H1 (cell line): ENCODE results near the gene AGPS. TPM values are rescaled to one million over a fixed set of nuclear protein-coding genes. Genes with fewer than 3 reads are reported as not detected.

Experiments used
- CTCF ChIA-PET: fragments of 300-600 bp; sonication (Branson Sonifier 250); formaldehyde crosslinking; loops from one replicate; lab custom pipeline; 2021; ENCODE audit not compliant: partially characterized antibody; lab: Charles Lee
- POLR2A ChIA-PET: fragments of 300-600 bp; sonication (Branson Sonifier 250); formaldehyde crosslinking; loops from one replicate; lab custom pipeline; 2021; ENCODE audit warnings: inconsistent platforms; ENCODE audit not compliant: partially characterized antibody; lab: Charles Lee
- DNase-seq, 2 experiments: peaks; one replicate each; pipeline versions ENCODE4 v3.0.0 to v3.0.0-alpha.2; 2010 to 2022; ENCODE audit warnings: low spot score in 2 of 2, low read depth in 1 of 2, mixed read lengths in 1 of 2
- FAIRE-seq: peaks from 2 replicates; lab custom pipeline; 2011; peaks lifted over from hg19 to GRCh38; lab: Jason Lieb, UNC
- H2AFZ ChIP-seq: 2 replicates; pipeline ENCODE4 v1.8.1; 2012; ENCODE audit warnings: low read length, inconsistent platforms
- H2AK5ac ChIP-seq: 2 replicates; pipeline ENCODE4 v1.6.1; 2013; ENCODE audit warnings: low read depth, low read length
- H2BK120ac ChIP-seq: replicated peaks from 2 replicates; pipeline ENCODE3; 2013; ENCODE audit warnings: low read depth, low read length, inconsistent platforms
- H2BK12ac ChIP-seq: 2 replicates; pipeline ENCODE4 v1.6.1; 2013; ENCODE audit warnings: low read depth, low read length
- H2BK15ac ChIP-seq: 2 replicates; pipeline ENCODE4 v1.6.1; 2013; ENCODE audit warnings: low read length
- H2BK20ac ChIP-seq: 2 replicates; pipeline ENCODE4 v1.6.1; 2013; ENCODE audit warnings: low read length
- H2BK5ac ChIP-seq: 2 replicates; pipeline ENCODE4 v1.6.1; 2013; ENCODE audit warnings: low read depth, low read length
- H3K14ac ChIP-seq: 2 replicates; pipeline ENCODE4 v1.6.1; 2013; ENCODE audit warnings: inconsistent platforms; ENCODE audit not compliant: insufficient read length
- H3K18ac ChIP-seq: 2 replicates; pipeline ENCODE4 v1.6.1; 2013; ENCODE audit warnings: low read length; ENCODE audit errors: extremely low read depth
- H3K23ac ChIP-seq: 2 replicates; pipeline ENCODE4 v1.6.1; 2013; ENCODE audit warnings: inconsistent platforms; ENCODE audit not compliant: insufficient read length
- H3K23me2 ChIP-seq: 2 replicates; pipeline ENCODE4 v1.6.1; 2013; ENCODE audit warnings: low read depth, low read length
- H3K27ac ChIP-seq: 2 replicates; pipeline ENCODE4 v1.6.1; 2011; ENCODE audit warnings: low read depth, low read length, inconsistent platforms
- H3K27me3 ChIP-seq, 4 experiments: replicated peaks in 1 of 4; 1 replicate in 1 of 4; 2 replicates in 3 of 4; pipeline versions ENCODE4 v1.6.1 to v1.8.1; 2011 to 2013; ENCODE audit warnings: low read length in 3 of 4, mild to moderate bottlenecking in 3 of 4, inconsistent platforms in 2 of 4, mixed read lengths in 2 of 4, moderate library complexity in 1 of 4; ENCODE audit not compliant: control insufficient read depth in 3 of 4, insufficient read depth in 3 of 4; ENCODE audit errors: extremely low read depth in 1 of 4
- H3K36me3 ChIP-seq, 4 experiments: 2 replicates each; pipeline versions ENCODE4 v1.6.1 to v1.8.1; 2011 to 2013; ENCODE audit warnings: mild to moderate bottlenecking in 4 of 4, low read length in 3 of 4, moderate library complexity in 2 of 4, control low read depth in 1 of 4, inconsistent platforms in 1 of 4; ENCODE audit not compliant: insufficient read depth in 4 of 4, control insufficient read depth in 2 of 4
- H3K4ac ChIP-seq: replicated peaks from 2 replicates; pipeline ENCODE3; 2013; ENCODE audit warnings: low read length, low read depth, mixed read lengths, inconsistent platforms; ENCODE audit not compliant: insufficient read length
- H3K4me1 ChIP-seq, 4 experiments: replicated peaks in 1 of 4; 1 replicate in 1 of 4; 2 replicates in 3 of 4; pipeline versions ENCODE4 v1.6.1 to v1.8.1; 2011 to 2013; ENCODE audit warnings: low read length in 3 of 4, inconsistent platforms in 2 of 4, mixed read lengths in 1 of 4; ENCODE audit not compliant: insufficient read depth in 4 of 4, control insufficient read depth in 3 of 4
- H3K4me2 ChIP-seq, 2 experiments: 2 replicates each; pipeline versions ENCODE4 v1.6.1 to v1.8.1; 2011 to 2013; ENCODE audit warnings: low read depth in 2 of 2, low read length in 2 of 2, control low read depth in 1 of 2, inconsistent platforms in 1 of 2, mild to moderate bottlenecking in 1 of 2; ENCODE audit not compliant: insufficient read depth in 1 of 2
- H3K4me3 ChIP-seq, 4 experiments: fragments of 200-600, 300-600 bp in 1 of 4; sonication (generic), shearing (Covaris generic), sonication (Bioruptor Twin) in 1 of 4; 2 replicates each; pipeline versions ENCODE4 v1.5.1 to v1.8.1; 2011 to 2016; ENCODE audit warnings: low read length in 4 of 4, low read depth in 3 of 4, control low read depth in 2 of 4, inconsistent platforms in 2 of 4, mild to moderate bottlenecking in 2 of 4, mixed read lengths in 1 of 4, moderate library complexity in 1 of 4; ENCODE audit not compliant: insufficient read depth in 2 of 4; ENCODE audit errors: extremely low read depth in 1 of 4
- H3K56ac ChIP-seq: replicated peaks from 2 replicates; pipeline ENCODE3; 2013; ENCODE audit warnings: low read depth, mild to moderate bottlenecking, mixed read lengths, low read length, inconsistent platforms; ENCODE audit not compliant: insufficient read length
- H3K79me1 ChIP-seq: 2 replicates; pipeline ENCODE4 v1.6.1; 2013; ENCODE audit warnings: low read depth, low read length, control low read depth
- H3K79me2 ChIP-seq, 2 experiments: 2 replicates each; pipeline versions ENCODE4 v1.6.1 to v1.8.1; 2012 to 2013; ENCODE audit warnings: low read length in 2 of 2, mild to moderate bottlenecking in 2 of 2, inconsistent platforms in 1 of 2; ENCODE audit not compliant: insufficient read depth in 2 of 2, control insufficient read depth in 1 of 2
- H3K9ac ChIP-seq, 4 experiments: replicated peaks in 1 of 4; 1 replicate in 1 of 4; 2 replicates in 3 of 4; pipeline versions ENCODE4 v1.6.1 to v1.8.1; 2011 to 2013; ENCODE audit warnings: low read depth in 3 of 4, low read length in 3 of 4, control low read depth in 2 of 4, mild to moderate bottlenecking in 2 of 4, moderate library complexity in 2 of 4, inconsistent platforms in 1 of 4; ENCODE audit errors: extremely low read depth in 1 of 4
- H3K9me3 ChIP-seq, 2 experiments: 2 replicates each; pipeline versions ENCODE4 v1.6.1 to v1.8.1; 2012 to 2013; ENCODE audit warnings: mild to moderate bottlenecking in 2 of 2, moderate library complexity in 2 of 2, control low read depth in 1 of 2, inconsistent platforms in 1 of 2, low read depth in 1 of 2, low read length in 1 of 2, mixed read lengths in 1 of 2; ENCODE audit not compliant: insufficient read depth in 2 of 2
- H4K20me1 ChIP-seq, 2 experiments: replicated peaks in 1 of 2; 2 replicates each; pipeline versions ENCODE3 to v1.8.1; 2011 to 2013; ENCODE audit warnings: inconsistent platforms in 2 of 2, low read length in 2 of 2, mild to moderate bottlenecking in 1 of 2; ENCODE audit not compliant: insufficient read depth in 2 of 2, control insufficient read depth in 1 of 2
- H4K5ac ChIP-seq: 2 replicates; pipeline ENCODE4 v1.6.1; 2013; ENCODE audit warnings: low read length, low read depth, mixed read lengths, inconsistent platforms; ENCODE audit not compliant: insufficient read length
- H4K8ac ChIP-seq: 2 replicates; pipeline ENCODE4 v1.8.0; 2013; ENCODE audit warnings: mild to moderate bottlenecking, moderate library complexity, low read length, inconsistent platforms; ENCODE audit not compliant: insufficient read depth; ENCODE audit errors: extremely low read depth
- H4K91ac ChIP-seq: replicated peaks from 2 replicates; pipeline ENCODE3; 2013; ENCODE audit warnings: low read length, mixed read lengths, inconsistent platforms; ENCODE audit not compliant: insufficient read length
- CBX5 ChIP-seq: fragments of 300-800, 300-1000 bp; sonication (generic); IDR thresholded peaks from 2 replicates; pipeline ENCODE4 v1.7.1; 2016; ENCODE audit warnings: antibody characterized with exemption, low read length, low read depth
- CBX8 ChIP-seq: fragments of 300-800, 300-1000 bp; sonication (generic); IDR thresholded peaks from 2 replicates; pipeline ENCODE4 v1.7.1; 2016; ENCODE audit warnings: low read depth, low read length, borderline replicate concordance
- EP300 ChIP-seq, 2 experiments: IDR thresholded peaks; 1 replicate in 1 of 2; 2 replicates in 1 of 2; pipeline ENCODE4 v1.6.1; 2011 to 2012; ENCODE audit warnings: low read depth in 2 of 2, low read length in 2 of 2, mild to moderate bottlenecking in 2 of 2, borderline replicate concordance in 1 of 2, inconsistent platforms in 1 of 2, moderate library complexity in 1 of 2
- FOSL1 ChIP-seq: IDR thresholded peaks from 2 replicates; pipeline ENCODE4 v1.6.1; 2011; ENCODE audit warnings: mild to moderate bottlenecking, low read depth, low read length, moderate library complexity; ENCODE audit not compliant: insufficient read depth
- HDAC2 ChIP-seq, 2 experiments: fragments of 300-600 bp in 1 of 2; sonication (generic) in 1 of 2; IDR thresholded peaks; 2 replicates each; pipeline ENCODE4 v1.6.1; 2011 to 2012; ENCODE audit warnings: low read depth in 2 of 2, low read length in 2 of 2, mild to moderate bottlenecking in 2 of 2, moderate library complexity in 2 of 2, borderline replicate concordance in 1 of 2, inconsistent platforms in 1 of 2
- JUND ChIP-seq: IDR thresholded peaks from 2 replicates; pipeline ENCODE4 v1.6.1; 2011; ENCODE audit warnings: mild to moderate bottlenecking, improper control_type of control experiment, low read length
- NANOG ChIP-seq: IDR thresholded peaks from 2 replicates; pipeline ENCODE4 v1.6.1; 2011; ENCODE audit warnings: low read length, low read depth, mild to moderate bottlenecking, inconsistent platforms; ENCODE audit not compliant: insufficient read depth, poor library complexity, severe bottlenecking
- NRF1 ChIP-seq: IDR thresholded peaks from 2 replicates; pipeline ENCODE4 v1.6.1; 2011; ENCODE audit warnings: mild to moderate bottlenecking, low read depth, low read length, improper control_type of control experiment
- RFX5 ChIP-seq: IDR thresholded peaks from 2 replicates; pipeline ENCODE4 v1.6.1; 2011; ENCODE audit warnings: low read depth, low read length, improper control_type of control experiment, borderline replicate concordance
- ZNF274 ChIP-seq: IDR thresholded peaks from 2 replicates; pipeline ENCODE4 v1.7.0; 2012; ENCODE audit warnings: low read length, borderline replicate concordance; ENCODE audit errors: extremely low read depth
- WGBS, 2 experiments: shearing (Covaris generic) in 1 of 2; methylation state at CpG; one replicate each; pipeline versions ENCODE4 v1.1.6 to v1.1.7; 2013 to 2015; ENCODE audit warnings: low lambda C conversion rate in 2 of 2, mixed read lengths in 2 of 2, inconsistent platforms in 1 of 2, low coverage in 1 of 2, missing lambda C conversion rate in 1 of 2; ENCODE audit not compliant: insufficient replicate concordance in 2 of 2, insufficient coverage in 1 of 2, insufficient read length in 1 of 2; ENCODE audit errors: extremely low coverage in 1 of 2, missing lambda C conversion rate in 1 of 2; 5-methylcytosine and 5-hydroxymethylcytosine counted together
- polyA plus RNA-seq, 7 experiments: library from polyadenylated mRNA; depleted of rRNA in 3 of 7; stranded (reverse) in 5 of 7; unstranded in 2 of 7; fragments of >200 nt in 5 of 7; fragments of 200-250 nt in 2 of 7; gene quantifications; 1 replicate in 5 of 7; 2 replicates in 1 of 7; 4 replicates in 1 of 7; pipeline versions ENCODE4 v1.2.1 to v1.2.3, GENCODE V29; 2011 to 2013; ENCODE audit warnings: missing spikeins in 2 of 7, mixed read lengths in 2 of 7
- total RNA-seq: library from RNA; stranded (reverse); fragmentation: NEBNext Ultra II Directional; extraction: Animal tissue kit (Norgen Biotek cat#: 25700); gene quantifications from 2 replicates; pipeline ENCODE4 v1.2.1, GENCODE V29; 2021

AGPS gene
- total and polyA plus RNA-seq, 2 of the 8 experiments (the other 6 are each of a cell fraction or from before 2014, with no cell fraction given), result 7.3 to 57.8 TPM

DNA sequence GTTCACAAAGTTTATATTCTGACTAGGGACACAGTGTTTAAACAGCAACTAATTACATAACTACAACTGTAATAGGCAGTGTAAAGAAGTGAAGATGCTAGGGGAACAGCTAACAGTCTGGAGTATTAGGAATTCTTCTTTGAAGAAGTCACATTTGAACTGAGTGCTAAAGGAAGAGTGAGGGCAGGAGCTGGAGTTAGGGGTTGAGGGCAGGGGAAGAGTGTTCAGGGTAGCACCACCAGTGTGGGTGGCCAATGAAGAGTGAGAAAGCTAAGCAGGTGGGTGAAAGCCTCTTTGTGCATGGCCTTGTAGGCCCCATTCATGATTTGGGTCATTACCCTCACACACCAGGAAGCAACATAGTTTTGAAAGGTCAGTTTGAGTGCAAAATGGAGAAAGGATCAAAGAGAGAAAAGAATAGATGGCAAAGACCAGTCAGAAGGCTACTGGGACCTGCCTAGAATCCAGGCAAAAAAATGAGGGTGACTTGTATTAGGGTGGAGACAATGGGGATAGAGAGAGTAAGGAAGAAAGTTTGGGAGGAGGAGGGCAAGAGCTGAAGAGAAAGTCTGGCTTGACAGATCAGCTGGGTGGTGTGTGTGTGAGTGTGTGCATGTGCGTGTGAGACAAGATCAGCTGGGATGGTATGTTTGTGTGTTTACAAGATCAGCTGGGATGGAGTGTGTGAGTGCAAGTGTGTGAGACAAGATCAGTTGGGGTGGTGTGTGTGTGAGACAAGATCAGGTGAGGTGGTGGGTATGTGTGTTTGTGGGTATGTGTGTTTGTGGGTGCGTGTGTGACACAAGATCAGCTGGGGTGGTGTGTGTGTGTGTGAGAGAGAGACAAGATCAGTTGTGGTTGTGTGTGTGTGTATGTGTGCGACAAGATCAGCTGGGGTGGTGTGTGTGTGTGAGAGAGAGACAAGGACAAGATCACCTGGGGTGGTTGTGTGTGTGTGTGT lies 43.6 kb upstream of the AGPS start:
- Histone ChIP-seq H3K79me2 (no peaks in the 10 kb centered on the region), H3K9me3 (no peaks in the 10 kb centered on the region), H3K36me3 (no peaks in the 10 kb centered on the region), H4K5ac (no peak overlapping the region), H2BK120ac (no peak overlapping the region), H3K23ac (no peak overlapping the region), H3K18ac (no peak overlapping the region; the same call in 1 of the 2 replicates), H2BK12ac (0 out of 2 replicates have a peak overlapping the region, but pooled peaks have one; percentile 80), H2BK20ac (no peak overlapping the region), H3K4me2 (no peak overlapping the region), H2BK5ac (peak overlapping the region; percentile 66; the same call in 1 of the 2 replicates), H3K79me1 (no peaks in the 10 kb centered on the region; the same call in 1 of the 2 replicates), H3K4ac (no peak overlapping the region), H4K8ac (no peak overlapping the region), H3K9ac (no peak overlapping the region), H4K91ac (peak overlapping the region; percentile 65), H3K4me3 (no peak overlapping the region), H2BK15ac (no peak overlapping the region), H3K23me2 (peaks cover 7% of the 10 kb centered on the region; the same call in 1 of the 2 replicates), H3K4me1 (no peaks in the 10 kb centered on the region), H2AK5ac (peak overlapping the region; percentile 48), H3K27ac (no peak overlapping the region), H3K27me3 (no peaks in the 10 kb centered on the region), H4K20me1 (peaks cover 0 to 4% of the 10 kb centered on the region in 2 experiments), H2AFZ (no peak overlapping the region), H3K56ac (no peak overlapping the region), H3K14ac (no peak overlapping the region)
- POLR2A ChIA-PET, result interaction anchor here (0.7 kb wide), 1 partner anchor 84 kb away, joined by 4 read pairs; the partner anchor contains the start of gene NFE2L2
- WGBS, 2 experiments, result 89% methylated on average over 3 of the region's 3 CpGs; no CpG with 5 or more reads in 1 of the 2 experiments
- no peak for FAIRE-seq
- CTCF ChIA-PET, result interaction anchor here (0.7 to 2.6 kb wide), 6 partner anchors 10 to 702 kb away, joined by 3 to 11 read pairs (median 4); partner anchors contain the start of gene NFE2L2
- DNase-seq, result no peak
- TF ChIP-seq CBX5 (no peak), CBX8 (no peak), FOSL1 (no peak), RFX5 (no peak), ZNF274 (no peak), NANOG (no peak), NRF1 (no peak), HDAC2 (IDR thresholded peaks at IDR 0.05; ENCODE audit: borderline replicate concordance in 1 of 2, low read depth in 2 of 2, low read length in 2 of 2) (no peak), EP300 (IDR thresholded peaks at IDR 0.05; ENCODE audit: borderline replicate concordance in 1 of 2, low read depth in 2 of 2, low read length in 2 of 2) (no peak), JUND (no peak)
